Activated CD4-positive, alpha-beta memory T cell treated with anti-CD3 and anti-CD28 coated beads for 36 hours (primary cell): ENCODE results near the gene TAGAP. TPM values are rescaled to one million over a fixed set of nuclear protein-coding genes. Genes with fewer than 3 reads are reported as not detected.
A peak's percentile ranks its signal among the peaks of the same experiment; 100 is the strongest.

Source experiments
- CTCF ChIA-PET: fragments of 350-600 bp; sonication (Branson Sonifier 250); formaldehyde crosslinking; loops from one replicate; lab custom pipeline; 2021; ENCODE audit warnings: antibody characterized with exemption, inconsistent platforms; lab: Charles Lee
- POLR2A ChIA-PET: fragments of 350-600 bp; sonication (Branson Sonifier 250); formaldehyde crosslinking; loops from one replicate; lab custom pipeline; 2021; ENCODE audit warnings: antibody characterized with exemption; lab: Charles Lee
- DNase-seq: peaks from one replicate; pipeline ENCODE4 v3.0.0-alpha.2; 2020
- H3K27ac Mint-ChIP-seq: one replicate; pipeline ENCODE4 v1.8.0; 2021; ENCODE audit warnings: mixed read lengths
- H3K27me3 Mint-ChIP-seq: one replicate; pipeline ENCODE4 v1.8.0; 2021; ENCODE audit warnings: mixed read lengths
- H3K36me3 Mint-ChIP-seq: one replicate; pipeline ENCODE4 v1.8.0; 2021; ENCODE audit warnings: mixed read lengths
- H3K4me1 Mint-ChIP-seq: one replicate; pipeline ENCODE4 v1.8.0; 2021; ENCODE audit warnings: low read depth, mixed read lengths
- H3K4me3 Mint-ChIP-seq: one replicate; pipeline ENCODE4 v1.8.0; 2021; ENCODE audit warnings: mild to moderate bottlenecking, mixed read lengths
- H3K9me3 Mint-ChIP-seq: one replicate; pipeline ENCODE4 v1.8.0; 2021; ENCODE audit warnings: mixed read lengths
- intact Hi-C: fragments of 100-400 bp; cut with micrococcal nuclease; formaldehyde crosslinking; loops from one replicate; pipeline ENCODE4 v1.15.1; 2023
- total RNA-seq, 2 experiments: library from RNA; stranded (reverse); gene quantifications; one replicate each; pipeline ENCODE4 v1.2.3, GENCODE V29; 2021

TAGAP gene
- total RNA-seq, 2 experiments from 2014 or later: 40.1 to 41.6 TPM

DNA sequence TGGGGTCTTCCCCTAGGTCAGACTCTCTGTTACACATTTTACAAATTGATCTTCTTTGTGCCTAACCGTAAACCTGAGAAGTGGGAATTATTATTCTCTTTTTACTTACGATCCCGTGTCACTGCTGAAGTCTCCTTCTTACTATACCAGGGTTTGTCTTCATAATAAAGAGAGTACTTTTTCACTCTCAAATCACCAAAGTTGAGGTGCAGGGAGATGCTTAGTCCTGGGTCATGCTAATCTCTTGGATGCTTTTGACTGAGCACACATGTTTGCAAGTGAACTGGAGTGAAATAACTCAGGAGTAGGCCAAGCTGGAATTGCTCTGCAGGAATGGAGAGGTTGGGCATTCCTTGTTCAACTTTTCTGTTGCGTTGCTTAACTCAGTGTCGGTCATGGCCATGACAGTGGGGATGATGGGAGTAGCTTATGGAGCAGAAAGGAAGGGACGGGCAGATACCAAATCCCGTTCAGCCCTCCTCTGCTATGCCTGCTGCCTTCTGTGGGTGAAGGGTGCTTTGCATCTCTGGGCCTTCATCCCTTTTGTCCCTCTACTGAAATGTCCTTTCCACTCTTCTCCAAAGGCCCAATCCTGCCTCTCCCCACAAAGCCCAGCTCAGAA is 15.2 kb upstream of the TAGAP start:
- DNase-seq: no peak
- Mint-ChIP-seq H3K36me3 (no peaks in the 10 kb centered on the region), H3K27ac (peak overlapping the region; percentile 87), H3K4me3 (no peak overlapping the region), H3K4me1 (peaks cover 97% of the 10 kb centered on the region), H3K9me3 (no peaks in the 10 kb centered on the region), H3K27me3 (no peaks in the 10 kb centered on the region)
- ChIA-PET CTCF (interaction anchor here (0.6 to 12.4 kb wide), 3 partner anchors 17 to 44 kb away, joined by 3 to 93 read pairs (median 12); partner anchors contain the start of gene TAGAP), POLR2A (interaction anchor here (0.7 to 9.6 kb wide), 2 partner anchors 16 to 35 kb away, joined by 3 to 69 read pairs; partner anchors contain the start of gene TAGAP)
- intact Hi-C loops: loop anchor here (1.0 to 5.0 kb wide), 5 partner anchors 26 to 411 kb away; no protein-coding TSS in a partner anchor

DNA sequence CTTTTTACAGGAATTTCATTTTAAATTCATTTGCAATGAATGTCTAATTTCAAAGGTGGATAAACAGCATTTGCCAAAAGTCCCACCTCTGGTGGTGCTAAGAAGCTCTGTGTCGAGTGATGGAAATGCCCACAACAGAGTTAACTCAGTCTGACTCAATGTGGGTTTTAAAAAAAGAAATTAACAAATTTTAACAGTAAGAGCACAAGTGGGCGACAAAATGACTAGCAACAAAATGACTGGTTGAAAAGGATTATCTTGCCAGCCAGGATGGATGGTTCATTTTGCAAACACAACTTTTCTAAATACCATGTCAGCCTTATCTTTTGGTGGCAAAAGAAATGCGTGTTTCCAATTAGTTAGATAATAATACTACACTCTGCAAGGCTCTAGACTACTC is 14.3 kb upstream of the TAGAP start:
- intact Hi-C loops: loop anchor here (1.0 kb wide), 4 partner anchors 27 to 410 kb away; no protein-coding TSS in a partner anchor

GRCh38 chr6:159056899-159057298 is 12.1 kb upstream of the TAGAP start:
- intact Hi-C loops: no loop called here
- no peaks in the 10 kb centered on the region for H3K27me3 Mint-ChIP-seq
- peak; percentile 48 for DNase-seq
- H3K4me1 Mint-ChIP-seq: peaks cover 82% of the 10 kb centered on the region
- H3K27ac Mint-ChIP-seq: peak overlapping the region; percentile 87
- H3K36me3 Mint-ChIP-seq: no peaks in the 10 kb centered on the region
- ChIA-PET POLR2A (interaction anchor here (0.6 to 9.6 kb wide), 6 partner anchors 11 to 643 kb away, joined by 3 to 69 read pairs (median 3); partner anchors contain the start of gene TAGAP), CTCF (interaction anchor here (1.1 to 12.4 kb wide), 5 partner anchors 14 to 53 kb away, joined by 3 to 93 read pairs (median 6); partner anchors contain the start of gene TAGAP)
- no peak overlapping the region for H3K4me3 Mint-ChIP-seq
- H3K9me3 Mint-ChIP-seq: peaks cover 3% of the 10 kb centered on the region

More for the DNA sequence above, 14.3 kb upstream of the TAGAP start:
- Mint-ChIP-seq H3K27me3 (no peaks in the 10 kb centered on the region), H3K9me3 (no peaks in the 10 kb centered on the region), H3K36me3 (no peaks in the 10 kb centered on the region), H3K4me3 (no peak overlapping the region), H3K4me1 (peaks cover 96% of the 10 kb centered on the region), H3K27ac (peak overlapping the region; percentile 87)
- ChIA-PET CTCF (interaction anchor here (1.1 to 12.4 kb wide), 4 partner anchors 16 to 51 kb away, joined by 3 to 93 read pairs (median 8); partner anchors contain the start of gene TAGAP), POLR2A (interaction anchor here (0.6 to 9.6 kb wide), 8 partner anchors 9 to 44 kb away, joined by 3 to 69 read pairs (median 4); partner anchors contain the start of gene TAGAP)
- peak; percentile 51 for DNase-seq

DNA sequence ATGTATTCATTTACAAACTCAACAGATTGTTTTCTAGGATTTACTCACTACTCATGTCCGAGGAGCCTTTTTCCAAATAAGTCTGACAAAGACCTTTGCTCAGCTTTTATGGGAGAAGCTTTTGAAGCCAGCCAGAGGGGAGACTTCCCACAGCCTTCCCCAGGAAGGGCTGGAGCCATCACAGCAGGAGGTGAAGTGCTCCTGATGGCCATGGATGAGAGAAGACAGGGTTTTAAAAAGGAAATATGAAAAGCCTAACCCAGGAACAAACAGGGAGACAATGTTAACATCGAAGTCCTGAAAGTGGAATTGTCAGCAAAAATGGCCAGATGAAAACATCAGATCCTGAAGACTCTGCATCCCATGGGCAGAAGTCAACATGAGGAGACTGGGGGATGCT is 11.6 kb upstream of the TAGAP start:
- no peak overlapping the region for H3K4me3 Mint-ChIP-seq
- POLR2A ChIA-PET: interaction anchor here (0.6 to 9.6 kb wide), 6 partner anchors 11 to 644 kb away, joined by 3 to 69 read pairs (median 3); partner anchors contain the start of gene TAGAP

GRCh38 chr6:159056003-159056402 is 11.2 kb upstream of the TAGAP start:
- H3K4me1 Mint-ChIP-seq: peaks cover 73% of the 10 kb centered on the region
- ChIA-PET POLR2A (interaction anchor here (1.4 to 9.6 kb wide), 2 partner anchors 12 to 16 kb away, joined by 6 to 69 read pairs; partner anchors contain the start of gene TAGAP), CTCF (interaction anchor here (0.9 to 12.4 kb wide), 5 partner anchors 13 to 54 kb away, joined by 3 to 93 read pairs (median 6); partner anchors contain the start of gene TAGAP)
- H3K4me3 Mint-ChIP-seq: no peak overlapping the region
- H3K36me3 Mint-ChIP-seq: no peaks in the 10 kb centered on the region
- no peak for DNase-seq
- intact Hi-C loops: no loop called here
- H3K9me3 Mint-ChIP-seq: peaks cover 3% of the 10 kb centered on the region
- H3K27ac Mint-ChIP-seq: peak overlapping the region; percentile 53
- no peaks in the 10 kb centered on the region for H3K27me3 Mint-ChIP-seq

More for the DNA sequence above, 11.6 kb upstream of the TAGAP start:
- H3K27ac Mint-ChIP-seq: peak overlapping the region; percentile 53
- H3K36me3 Mint-ChIP-seq: no peaks in the 10 kb centered on the region
- no peaks in the 10 kb centered on the region for H3K27me3 Mint-ChIP-seq
- H3K9me3 Mint-ChIP-seq: peaks cover 3% of the 10 kb centered on the region
- H3K4me1 Mint-ChIP-seq: peaks cover 78% of the 10 kb centered on the region
- DNase-seq: no peak
- CTCF ChIA-PET: interaction anchor here (0.9 to 12.4 kb wide), 6 partner anchors 13 to 53 kb away, joined by 3 to 93 read pairs (median 5); partner anchors contain the start of gene TAGAP
- intact Hi-C loops: no loop called here

DNA sequence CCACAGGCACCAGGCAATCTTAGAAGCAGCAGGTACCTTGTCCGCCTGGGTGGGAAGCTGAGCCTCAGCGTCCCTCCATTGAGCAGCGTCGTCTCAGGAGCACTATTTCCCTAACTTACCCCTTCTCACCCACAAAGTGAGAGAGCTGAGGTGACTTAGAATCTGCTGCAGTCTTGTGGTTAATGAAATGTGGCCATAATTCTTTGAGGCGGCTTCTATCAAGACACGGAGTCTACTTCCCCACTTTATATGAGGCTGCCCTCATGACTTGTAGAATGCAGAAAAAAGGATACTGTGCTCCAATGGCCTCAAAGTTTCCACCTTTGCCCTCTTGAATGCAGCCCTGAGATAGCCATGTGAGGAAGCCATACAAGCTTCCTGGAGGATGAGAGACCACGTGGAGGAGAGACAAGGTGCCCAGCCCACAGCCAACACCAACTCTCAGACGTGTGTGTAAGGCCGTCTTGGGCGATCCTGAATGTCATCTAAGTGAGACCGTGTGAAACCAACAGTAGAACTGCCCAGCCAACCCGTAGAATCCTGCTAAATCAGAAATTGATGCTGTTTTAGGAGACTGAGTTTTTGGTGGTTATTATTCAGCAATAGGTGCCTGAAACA is 9.1 kb upstream of the TAGAP start:
- DNase-seq: no peak
- intact Hi-C loops: no loop called here
- H3K4me3 Mint-ChIP-seq: no peak overlapping the region
- ChIA-PET CTCF (interaction anchor here (0.8 to 12.4 kb wide), 2 partner anchors 11 to 50 kb away, joined by 3 to 93 read pairs; partner anchors contain the start of gene TAGAP), POLR2A (interaction anchor here (9.6 kb wide), 1 partner anchor 10 kb away, joined by 69 read pairs; the partner anchor contains the start of gene TAGAP)
- peaks cover 60% of the 10 kb centered on the region for H3K4me1 Mint-ChIP-seq
- H3K36me3 Mint-ChIP-seq: no peaks in the 10 kb centered on the region
- no peak overlapping the region for H3K27ac Mint-ChIP-seq
- no peaks in the 10 kb centered on the region for H3K27me3 Mint-ChIP-seq
- peaks cover 3% of the 10 kb centered on the region for H3K9me3 Mint-ChIP-seq

GRCh38 chr6:159052720-159053119 is 7.9 kb upstream of the TAGAP start:
- DNase-seq: no peak
- Mint-ChIP-seq H3K27ac (no peak overlapping the region), H3K4me3 (no peak overlapping the region), H3K27me3 (no peaks in the 10 kb centered on the region), H3K4me1 (peaks cover 61% of the 10 kb centered on the region), H3K9me3 (peaks cover 3% of the 10 kb centered on the region), H3K36me3 (no peaks in the 10 kb centered on the region)
- intact Hi-C loops: no loop called here
- CTCF ChIA-PET: interaction anchor here (0.9 to 12.4 kb wide), 3 partner anchors 10 to 57 kb away, joined by 3 to 93 read pairs (median 3); partner anchors contain the start of gene TAGAP
- POLR2A ChIA-PET: interaction anchor here (0.6 to 9.6 kb wide), 2 partner anchors 9 to 1143 kb away, joined by 3 to 69 read pairs; partner anchors contain the start of gene TAGAP

DNA sequence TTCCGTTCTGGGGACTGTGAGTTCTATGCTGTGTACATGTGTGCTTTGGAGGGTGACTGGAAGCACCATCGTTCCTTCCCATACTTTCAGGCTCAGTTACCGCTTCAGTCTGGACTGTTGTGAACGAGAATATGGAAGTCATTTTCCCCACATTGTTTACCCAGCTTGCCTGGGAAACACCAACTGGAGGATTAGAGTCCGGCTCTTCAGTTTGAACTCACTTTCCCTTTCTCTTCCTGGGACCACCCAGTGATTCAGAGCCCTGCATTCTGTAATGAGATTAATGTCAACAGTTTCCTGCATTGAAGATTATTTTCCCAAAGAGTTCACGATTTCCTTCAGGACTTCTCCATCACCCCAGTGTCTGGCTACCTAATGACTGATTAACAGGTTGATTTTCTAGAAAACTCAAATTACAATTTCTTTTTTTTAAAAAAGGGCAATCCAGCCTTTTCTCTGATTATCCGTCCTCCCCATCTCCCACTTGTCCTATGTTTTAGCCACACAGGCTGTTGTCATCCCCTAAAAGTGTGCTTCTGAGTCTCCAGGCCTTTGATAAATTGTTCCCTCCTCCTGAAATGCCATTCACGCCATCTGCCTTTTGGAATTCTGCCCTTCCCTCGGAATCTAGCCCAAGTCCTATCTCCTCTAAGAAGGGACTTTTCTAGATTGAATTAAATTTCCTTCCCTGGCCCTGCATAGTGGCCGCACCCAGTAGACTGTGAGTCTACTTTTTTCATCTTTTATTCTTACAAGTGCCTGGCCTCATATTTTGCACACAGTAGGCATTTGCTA is 3.3 kb upstream of the TAGAP start:
- Mint-ChIP-seq H3K27ac (peak overlapping the region; percentile 74), H3K4me1 (peaks cover 42% of the 10 kb centered on the region), H3K9me3 (no peaks in the 10 kb centered on the region), H3K4me3 (peak overlapping the region; percentile 14), H3K36me3 (peaks cover 11% of the 10 kb centered on the region), H3K27me3 (no peaks in the 10 kb centered on the region)
- intact Hi-C loops: no loop called here
- no peak for DNase-seq
- CTCF ChIA-PET: interaction anchor here (1.0 kb wide), 2 partner anchors 58 to 62 kb away, joined by 3 to 4 read pairs; no protein-coding TSS in a partner anchor
- POLR2A ChIA-PET: interaction anchor here (0.7 kb wide), 1 partner anchor 15 kb away, joined by 3 read pairs; no protein-coding TSS in a partner anchor

DNA sequence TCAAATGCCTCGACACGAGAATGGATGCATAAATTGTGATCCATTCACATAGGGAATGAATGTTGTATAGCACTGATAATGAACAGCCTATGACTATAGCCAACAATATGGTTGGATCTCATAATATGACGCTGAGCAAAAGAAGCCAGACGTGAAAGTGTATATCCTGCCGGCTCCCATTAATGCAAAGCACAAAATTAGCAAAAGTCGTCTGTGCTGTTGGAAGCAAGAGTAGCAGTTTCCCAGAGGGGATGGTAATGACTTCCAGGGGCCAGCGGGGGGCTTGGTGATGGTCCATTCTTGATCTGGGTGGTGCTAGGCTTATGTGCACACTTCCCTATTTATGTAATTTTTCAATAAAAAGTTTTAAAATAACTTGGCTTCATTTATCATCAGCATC is 1.0 kb upstream of the TAGAP start:
- POLR2A ChIA-PET: interaction anchor here (1.0 to 5.6 kb wide), 4 partner anchors 11 to 53 kb away, joined by 3 to 69 read pairs (median 15); no protein-coding TSS in a partner anchor
- Mint-ChIP-seq H3K4me3 (peak overlapping the region; percentile 94), H3K9me3 (no peaks in the 10 kb centered on the region), H3K4me1 (peaks cover 59% of the 10 kb centered on the region), H3K36me3 (peaks cover 34% of the 10 kb centered on the region), H3K27ac (peak overlapping the region; percentile 95), H3K27me3 (no peaks in the 10 kb centered on the region)
- CTCF ChIA-PET: interaction anchor here (7.1 to 11.6 kb wide), 2 partner anchors 37 to 56 kb away, joined by 83 to 370 read pairs; no protein-coding TSS in a partner anchor
- no peak for DNase-seq
- intact Hi-C loops: loop anchor here (1.0 to 2.0 kb wide), 3 partner anchors 16 to 393 kb away; no protein-coding TSS in a partner anchor

DNA sequence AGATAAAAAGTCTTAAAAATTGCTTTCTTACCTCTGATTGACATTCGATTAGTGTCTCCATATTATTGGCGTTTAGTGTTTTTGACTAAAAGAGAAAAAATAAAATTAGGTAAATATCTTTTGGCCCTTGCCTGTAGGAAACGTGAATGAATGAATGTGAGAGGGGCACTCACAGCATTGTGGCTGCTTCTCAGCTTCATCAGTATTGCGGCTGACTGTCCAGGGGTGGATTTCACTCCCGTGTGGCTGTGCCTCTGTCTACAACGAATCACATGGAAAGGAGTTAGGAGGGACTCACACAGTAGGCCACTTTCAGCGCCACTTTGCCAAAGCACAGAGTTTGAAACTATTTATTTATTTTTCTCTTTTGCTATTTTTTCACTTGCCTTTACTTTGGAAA is 844 bp downstream of the TAGAP start:
- peak; percentile 48 for DNase-seq
- ChIA-PET CTCF (interaction anchor here (0.7 to 11.6 kb wide), 10 partner anchors 14 to 91 kb away, joined by 3 to 370 read pairs (median 14); partner anchors contain the start of gene RSPH3), POLR2A (interaction anchor here (1.0 to 5.6 kb wide), 15 partner anchors 13 to 400 kb away, joined by 3 to 69 read pairs (median 8); partner anchors contain the start of genes DYNLT1 and RSPH3)
- H3K9me3 Mint-ChIP-seq: no peaks in the 10 kb centered on the region
- H3K4me3 Mint-ChIP-seq: peak overlapping the region; percentile 94
- no peaks in the 10 kb centered on the region for H3K27me3 Mint-ChIP-seq
- H3K36me3 Mint-ChIP-seq: peaks cover 53% of the 10 kb centered on the region
- intact Hi-C loops: loop anchor here (2.0 to 5.0 kb wide), 3 partner anchors 37 to 391 kb away; no protein-coding TSS in a partner anchor
- H3K4me1 Mint-ChIP-seq: peaks cover 70% of the 10 kb centered on the region
- peak overlapping the region; percentile 95 for H3K27ac Mint-ChIP-seq
